HG03565 (cell line): ENCODE data around the gene AIG1.
"Not testable (repeated sequence)": the region's sequence is repeated elsewhere in the genome, so short reads cannot be mapped to it uniquely, and the experiment has no call there.

Experiments
- ATAC-seq: cut with Tn5 transposase; IDR thresholded peaks from one replicate; pipeline ENCODE4 v1.9.1; 2021; ENCODE audit warnings: mild to moderate bottlenecking, moderate library complexity; ENCODE audit not compliant: unreplicated experiment

Gene AIG1

GRCh38 chr6:143301188-143301587 is 240.5 kb downstream of the AIG1 start:
- ATAC-seq, result no peak

- not testable (repeated sequence) for ATAC-seq
Measured at GRCh38 chr6:143307760-143308159, 247.1 kb downstream of the AIG1 start.

- no peak for ATAC-seq
Measured at GRCh38 chr6:143313163-143313562, 252.5 kb downstream of the AIG1 start.

- no peak for ATAC-seq
Measured at GRCh38 chr6:143321491-143322086, 260.9 kb downstream of the AIG1 start.

- ATAC-seq, result no peak
Measured at GRCh38 chr6:143322386-143322785, 261.7 kb downstream of the AIG1 start.

- no peak for ATAC-seq
Measured at GRCh38 chr6:143323729-143324470, 263.2 kb downstream of the AIG1 start.

GRCh38 chr6:143325379-143326140 is 264.9 kb downstream of the AIG1 start:
- ATAC-seq, result no peak

- ATAC-seq, result no peak
Measured at GRCh38 chr6:143328876-143329275, 268.2 kb downstream of the AIG1 start.

- ATAC-seq, result no peak
Measured at GRCh38 chr6:143329323-143329722, 268.6 kb downstream of the AIG1 start.

GRCh38 chr6:143331362-143331761 is 270.7 kb downstream of the AIG1 start:
- ATAC-seq, result no peak

- ATAC-seq, result no peak
Measured at GRCh38 chr6:143332153-143332845, 271.6 kb downstream of the AIG1 start.

- ATAC-seq, result no peak
Measured at GRCh38 chr6:143333081-143333480, 272.4 kb downstream of the AIG1 start.

- no peak for ATAC-seq
Measured at GRCh38 chr6:143333749-143334520, 273.2 kb downstream of the AIG1 start.

GRCh38 chr6:143335865-143336264 is 275.2 kb downstream of the AIG1 start:
- ATAC-seq, result no peak

- no peak for ATAC-seq
Measured at GRCh38 chr6:143336446-143337152, 275.9 kb downstream of the AIG1 start.

- no peak for ATAC-seq
Measured at GRCh38 chr6:143337201-143337949, 276.7 kb downstream of the AIG1 start.

GRCh38 chr6:143339223-143339622 is 278.5 kb downstream of the AIG1 start:
- ATAC-seq, result no peak

GRCh38 chr6:143345477-143345876 is 284.8 kb downstream of the AIG1 start:
- ATAC-seq, result not testable (repeated sequence)

- no peak for ATAC-seq
Measured at GRCh38 chr6:143346004-143346403, 285.3 kb downstream of the AIG1 start.
